SU-DHL-6 (cell line): ENCODE data around the gene MLC1.

Source experiments
- H2AFZ ChIP-seq: fragments of 200-600 bp; sonication (generic); 2 replicates; pipeline ENCODE4 v1.6.1; 2014; ENCODE audit warnings: low read depth, mild to moderate bottlenecking, moderate library complexity, mixed read lengths, antibody characterized with exemption, low read length; ENCODE audit not compliant: severe bottlenecking
- H3F3A ChIP-seq: fragments of 200-600 bp; shearing (Covaris generic); 2 replicates; pipeline ENCODE4 v1.6.0; 2016; ENCODE audit warnings: antibody characterized with exemption, mild to moderate bottlenecking; ENCODE audit not compliant: insufficient read depth
- H3K27ac ChIP-seq: fragments of 200-600 bp; sonication (generic); 2 replicates; pipeline ENCODE4 v1.5.1; 2016; ENCODE audit warnings: low read depth, mild to moderate bottlenecking, low read length, moderate library complexity, mixed read lengths
- H3K27me3 ChIP-seq: fragments of 200-600 bp; sonication (generic), shearing (Covaris generic); 2 replicates; pipeline ENCODE4 v1.6.0; 2014; ENCODE audit warnings: mild to moderate bottlenecking, low read length
- H3K36me3 ChIP-seq: fragments of 200-600 bp; sonication (generic); 2 replicates; pipeline ENCODE4 v1.6.1; 2014; ENCODE audit warnings: mild to moderate bottlenecking, low read length, mixed read lengths
- H3K4me2 ChIP-seq: fragments of 300-600, 200-600 bp; shearing (Covaris generic), sonication (generic); 2 replicates; pipeline ENCODE4 v1.6.0; 2014; ENCODE audit warnings: low read length, low read depth, mild to moderate bottlenecking; ENCODE audit not compliant: poor library complexity, severe bottlenecking
- H3K4me3 ChIP-seq: fragments of 200-600 bp; sonication (generic); 2 replicates; pipeline ENCODE4 v1.5.1; 2014; ENCODE audit warnings: antibody characterized with exemption, low read length, mild to moderate bottlenecking, mixed read lengths; ENCODE audit not compliant: insufficient read depth, poor library complexity, severe bottlenecking
- H3K79me2 ChIP-seq: fragments of 200-600 bp; sonication (generic); 2 replicates; pipeline ENCODE4 v1.6.1; 2014; ENCODE audit warnings: mild to moderate bottlenecking, low read length, moderate library complexity; ENCODE audit not compliant: insufficient read depth
- H3K9ac ChIP-seq: fragments of 200-600 bp; sonication (generic); 2 replicates; pipeline ENCODE4 v1.7.0; 2014; ENCODE audit warnings: mild to moderate bottlenecking, low read length
- H3K9me2 ChIP-seq: fragments of 200-600 bp; sonication (generic); replicated peaks from 2 replicates; pipeline ENCODE4 v1.6.1; 2014; ENCODE audit warnings: low read length; ENCODE audit not compliant: insufficient read depth
- H3K9me3 ChIP-seq: fragments of 200-600 bp; sonication (generic); 2 replicates; pipeline ENCODE4 v1.6.1; 2014; ENCODE audit warnings: low read length, mixed read lengths; ENCODE audit not compliant: insufficient read depth
- H4K20me1 ChIP-seq: fragments of 200-600 bp; sonication (generic); 2 replicates; pipeline ENCODE4 v1.6.1; 2014; ENCODE audit warnings: low read depth, mild to moderate bottlenecking, antibody characterized with exemption, low read length, moderate library complexity, mixed read lengths
- EZH2phosphoT487 ChIP-seq: fragments of 200-600 bp; sonication (generic), shearing (Covaris generic); conservative IDR thresholded peaks from 2 replicates; pipeline ENCODE4 v1.6.1; 2018; ENCODE audit warnings: mild to moderate bottlenecking, antibody characterized with exemption, low read length, moderate library complexity, mixed read lengths
- TF ChIP-seq, protein P1 (sequence below): fragments of 200-600 bp; sonication (generic); IDR thresholded peaks from one replicate; pipeline ENCODE4 v1.5.1; 2017; ENCODE audit warnings: antibody characterized with exemption, mild to moderate bottlenecking, low read length, moderate library complexity; ENCODE audit not compliant: insufficient read depth, poor library complexity, severe bottlenecking

Gene MLC1

DNA sequence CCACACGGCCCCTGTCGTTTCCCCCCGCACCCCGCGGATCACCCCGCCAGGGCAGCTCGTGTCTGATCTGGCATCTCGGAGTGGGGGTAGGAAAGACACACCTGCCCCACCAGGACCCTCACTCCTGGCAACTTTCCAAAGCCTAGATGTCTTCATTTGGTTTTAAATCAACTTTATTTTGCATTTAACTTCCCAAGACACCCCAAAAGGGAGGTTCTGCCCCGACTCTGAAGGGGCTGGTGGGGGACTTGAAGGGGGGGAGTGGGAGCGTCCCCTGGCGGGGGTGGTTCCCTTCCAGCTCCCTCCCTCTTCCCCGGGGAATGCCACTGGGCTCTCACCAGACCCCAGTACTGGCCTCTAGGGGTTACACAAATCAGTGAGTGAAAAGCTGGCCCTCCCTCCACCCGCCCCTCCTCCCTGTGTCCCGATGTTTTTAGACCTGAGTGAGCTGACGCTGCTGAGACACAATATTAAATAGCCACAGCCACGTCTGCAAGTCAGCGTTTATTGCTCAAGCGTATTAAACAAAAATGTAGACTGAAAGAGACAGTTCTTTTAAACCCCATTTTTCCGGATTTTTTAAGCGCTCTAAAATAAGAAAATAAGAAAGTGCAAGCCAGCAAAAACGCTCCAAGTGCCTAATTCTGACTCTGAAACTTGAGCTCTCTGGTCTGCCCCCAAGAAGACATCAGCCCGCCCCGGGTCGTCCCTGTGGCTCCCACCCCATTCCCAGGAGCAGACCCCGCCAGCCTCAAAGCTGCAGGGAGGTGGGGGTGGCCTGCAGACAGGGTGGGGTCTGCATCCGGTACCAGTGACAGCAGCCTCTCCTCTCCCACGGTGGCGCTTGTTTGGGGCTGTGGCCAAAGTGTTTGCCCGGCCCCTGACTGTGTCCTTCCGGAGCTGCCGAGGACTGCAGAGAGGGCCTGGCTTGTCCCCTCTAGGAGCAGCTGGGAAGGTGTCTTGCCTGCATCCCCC, 26.0 kb downstream of the MLC1 start:
- no peaks in the 10 kb centered on the region for H3K9me3 ChIP-seq
- H2AFZ ChIP-seq, result no peak overlapping the region
- H3K4me2 ChIP-seq, result no peak overlapping the region
- no peaks in the 10 kb centered on the region for H3K36me3 ChIP-seq
- no peaks in the 10 kb centered on the region for H3K27me3 ChIP-seq
- H4K20me1 ChIP-seq, result no peaks in the 10 kb centered on the region
- TF ChIP-seq, protein P1, sequence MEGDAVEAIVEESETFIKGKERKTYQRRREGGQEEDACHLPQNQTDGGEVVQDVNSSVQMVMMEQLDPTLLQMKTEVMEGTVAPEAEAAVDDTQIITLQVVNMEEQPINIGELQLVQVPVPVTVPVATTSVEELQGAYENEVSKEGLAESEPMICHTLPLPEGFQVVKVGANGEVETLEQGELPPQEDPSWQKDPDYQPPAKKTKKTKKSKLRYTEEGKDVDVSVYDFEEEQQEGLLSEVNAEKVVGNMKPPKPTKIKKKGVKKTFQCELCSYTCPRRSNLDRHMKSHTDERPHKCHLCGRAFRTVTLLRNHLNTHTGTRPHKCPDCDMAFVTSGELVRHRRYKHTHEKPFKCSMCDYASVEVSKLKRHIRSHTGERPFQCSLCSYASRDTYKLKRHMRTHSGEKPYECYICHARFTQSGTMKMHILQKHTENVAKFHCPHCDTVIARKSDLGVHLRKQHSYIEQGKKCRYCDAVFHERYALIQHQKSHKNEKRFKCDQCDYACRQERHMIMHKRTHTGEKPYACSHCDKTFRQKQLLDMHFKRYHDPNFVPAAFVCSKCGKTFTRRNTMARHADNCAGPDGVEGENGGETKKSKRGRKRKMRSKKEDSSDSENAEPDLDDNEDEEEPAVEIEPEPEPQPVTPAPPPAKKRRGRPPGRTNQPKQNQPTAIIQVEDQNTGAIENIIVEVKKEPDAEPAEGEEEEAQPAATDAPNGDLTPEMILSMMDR, result no peak
- H3K9me2 ChIP-seq, result no peaks in the 10 kb centered on the region
- H3K9ac ChIP-seq, result no peak overlapping the region
- H3K27ac ChIP-seq, result no peak overlapping the region
- H3K4me3 ChIP-seq, result no peak overlapping the region
- no peaks in the 10 kb centered on the region for H3F3A ChIP-seq
- no peaks in the 10 kb centered on the region for H3K79me2 ChIP-seq

GRCh38 chr22:50058061-50058905, 26.9 kb downstream of the MLC1 start, which contains the start of gene TTLL8:
TSS of gene TTLL8 (minus strand) at chr22:50058298.
- Histone ChIP-seq H3K9ac (no peak within 1 kb of the TSS), H3K27ac (no peak within 1 kb of the TSS), H3K9me3 (peaks cover 5% of the 10 kb centered on the region; the same call in 1 of the 2 replicates), H3K79me2 (no peaks in the 10 kb centered on the region), H3K36me3 (no peaks in the 10 kb centered on the region), H3K9me2 (no peaks in the 10 kb centered on the region), H3K4me2 (no peak within 1 kb of the TSS), H3K4me3 (no peak within 1 kb of the TSS), H3F3A (no peaks in the 10 kb centered on the region), H3K27me3 (no peaks in the 10 kb centered on the region), H2AFZ (no peak within 1 kb of the TSS), H4K20me1 (no peaks in the 10 kb centered on the region)
- TF ChIP-seq, protein P1, result no peak
- no peak for TF ChIP-seq EZH2phosphoT487

GRCh38 chr22:50057278-50058060, 27.8 kb downstream of the MLC1 start:
- no peak overlapping the region for H3K4me2 ChIP-seq
- H3F3A ChIP-seq, result no peaks in the 10 kb centered on the region
- H3K4me3 ChIP-seq, result no peak overlapping the region
- no peaks in the 10 kb centered on the region for H3K27me3 ChIP-seq
- H3K36me3 ChIP-seq, result no peaks in the 10 kb centered on the region
- no peak overlapping the region for H2AFZ ChIP-seq
- H3K9ac ChIP-seq, result no peak overlapping the region
- no peaks in the 10 kb centered on the region for H3K9me2 ChIP-seq
- H3K27ac ChIP-seq, result no peak overlapping the region
- H3K9me3 ChIP-seq, result peaks cover 5% of the 10 kb centered on the region; the same call in 1 of the 2 replicates
- TF ChIP-seq, protein P1, result no peak
- TF ChIP-seq EZH2phosphoT487, result no peak
- no peaks in the 10 kb centered on the region for H3K79me2 ChIP-seq
- no peaks in the 10 kb centered on the region for H4K20me1 ChIP-seq
